Astrocyte of the cerebellum (primary cell): Measurements from ENCODE around the gene KIRREL1.

Source experiments
- DNase-seq: peaks from one replicate; pipeline ENCODE4 v3.0.0-alpha.2; 2011; ENCODE audit warnings: low read depth
- H3K4me3 ChIP-seq: 2 replicates; pipeline ENCODE4 v1.5.1; 2011; ENCODE audit warnings: mild to moderate bottlenecking, low read depth, low read length, moderate library complexity
- CTCF ChIP-seq: IDR thresholded peaks from 2 replicates; pipeline ENCODE4 v1.5.1; 2012; ENCODE audit warnings: low read length, low read depth, moderate library complexity, mild to moderate bottlenecking; ENCODE audit errors: missing control alignments
- in situ Hi-C: cut with HindIII; loops from 2 replicates; pipeline ENCODE4 v1.10.0; 2017; ENCODE audit warnings: low sequenced_read_pairs

The KIRREL1 gene

GRCh38 chr1:157982136-157982535 lies 11.3 kb upstream of the KIRREL1 start:
- in situ Hi-C loops, result no loop called here
- no peak for TF ChIP-seq CTCF
- H3K4me3 ChIP-seq, result no peak overlapping the region
- no peak for DNase-seq

- in situ Hi-C loops, result no loop called here
- H3K4me3 ChIP-seq, result no peak overlapping the region
- DNase-seq, result no peak
- no peak for TF ChIP-seq CTCF
Observed at GRCh38 chr1:157983787-157984186, 9.7 kb upstream of the KIRREL1 start.

GRCh38 chr1:157984469-157984868 lies 9.0 kb upstream of the KIRREL1 start:
- H3K4me3 ChIP-seq, result no peak overlapping the region
- TF ChIP-seq CTCF, result no peak
- no peak for DNase-seq
- in situ Hi-C loops, result no loop called here

DNA sequence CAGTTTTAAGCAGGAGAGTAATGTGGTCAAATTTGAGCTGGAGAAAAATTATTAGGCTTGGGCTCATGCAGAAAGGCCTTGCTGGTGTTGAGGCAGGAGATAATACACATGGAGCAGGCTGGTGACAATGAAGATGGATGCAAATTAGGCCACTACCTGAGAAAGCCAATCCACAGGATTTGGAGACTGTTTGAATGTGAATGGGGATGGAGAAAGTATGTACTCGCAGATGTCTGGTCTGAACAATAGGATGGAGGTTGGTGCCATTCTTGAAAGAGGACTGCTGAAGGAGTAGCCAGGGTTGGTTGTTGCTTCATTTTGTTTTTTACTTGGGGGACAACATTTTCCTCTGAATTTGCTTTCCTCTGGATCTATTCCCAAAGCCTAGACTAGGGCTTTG lies 8.0 kb upstream of the KIRREL1 start:
- no peak for TF ChIP-seq CTCF
- DNase-seq, result no peak
- in situ Hi-C loops, result no loop called here
- no peak overlapping the region for H3K4me3 ChIP-seq

DNA sequence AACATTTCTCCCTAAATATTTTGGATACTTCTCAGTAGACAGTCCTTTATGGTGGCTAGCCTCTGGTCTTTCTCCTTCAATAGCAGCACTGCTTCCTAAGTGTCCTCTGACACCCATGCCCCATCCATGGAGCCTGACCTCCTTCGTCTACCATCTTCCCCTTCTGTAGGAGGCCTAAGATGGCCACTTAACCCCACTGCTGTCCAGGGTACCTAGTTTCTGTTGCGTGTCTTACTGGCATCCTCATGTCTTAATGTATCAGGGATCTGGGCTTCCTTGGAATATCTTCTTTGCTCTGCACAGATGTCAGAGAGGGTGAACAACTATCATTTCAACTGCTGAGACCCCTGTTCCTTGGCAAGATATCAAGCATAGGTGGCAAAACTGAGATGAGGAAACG lies 5.4 kb upstream of the KIRREL1 start:
- no peak overlapping the region for H3K4me3 ChIP-seq
- no peak for TF ChIP-seq CTCF
- in situ Hi-C loops, result no loop called here
- DNase-seq, result no peak

GRCh38 chr1:157992031-157992832 lies 1.2 kb upstream of the KIRREL1 start:
- no peak overlapping the region for H3K4me3 ChIP-seq
- in situ Hi-C loops, result no loop called here
- DNase-seq, result peak; percentile 50
- TF ChIP-seq CTCF, result peak; percentile 99

GRCh38 chr1:157992833-157993146 lies 655 bp upstream of the KIRREL1 start:
- DNase-seq, result no peak
- in situ Hi-C loops, result no loop called here
- TF ChIP-seq CTCF, result no peak
- peak overlapping the region; percentile 97 for H3K4me3 ChIP-seq
